ENCODE data around the gene GALNT6. TPM values are rescaled to one million over a fixed set of nuclear protein-coding genes. Genes with fewer than 3 reads are reported as not detected.

Gene GALNT6
- total and polyA plus RNA-seq, 2 experiments from 2014 or later: 4.3 to 5.4 TPM

DNA sequence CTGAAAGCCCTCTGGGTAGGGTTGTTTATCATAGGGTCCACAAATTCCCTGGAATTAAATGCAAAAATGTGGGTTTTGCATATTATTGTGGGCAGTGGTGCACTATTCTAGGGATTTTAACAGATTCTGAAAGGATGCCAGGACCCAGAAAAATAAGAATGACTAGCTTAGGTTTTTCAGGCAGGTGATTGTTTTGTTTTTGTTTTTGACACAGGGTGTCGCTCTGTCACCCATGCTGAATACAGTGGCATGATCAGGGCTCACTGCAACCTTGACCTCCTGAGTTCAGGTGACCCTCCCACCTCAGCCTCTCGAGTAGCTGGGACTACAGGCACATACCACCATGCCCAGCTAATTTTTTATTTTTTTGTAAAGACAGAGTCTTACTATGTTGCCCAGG, 19.2 kb downstream of the GALNT6 start:
- peak overlapping the region; percentile 82 for H3K27ac ChIP-seq
- no peaks in the 10 kb centered on the region for H3K36me3 ChIP-seq
- H3K4me1 ChIP-seq (ENCODE audit: low read depth): peaks cover 8% of the 10 kb centered on the region
- no peaks in the 10 kb centered on the region for H3K27me3 ChIP-seq
- no peak for DNase-seq (ENCODE audit: low read depth in 1 of 2, low spot score in 1 of 2)
- no peak overlapping the region for H3K4me3 ChIP-seq
- TF ChIP-seq, protein P1, sequence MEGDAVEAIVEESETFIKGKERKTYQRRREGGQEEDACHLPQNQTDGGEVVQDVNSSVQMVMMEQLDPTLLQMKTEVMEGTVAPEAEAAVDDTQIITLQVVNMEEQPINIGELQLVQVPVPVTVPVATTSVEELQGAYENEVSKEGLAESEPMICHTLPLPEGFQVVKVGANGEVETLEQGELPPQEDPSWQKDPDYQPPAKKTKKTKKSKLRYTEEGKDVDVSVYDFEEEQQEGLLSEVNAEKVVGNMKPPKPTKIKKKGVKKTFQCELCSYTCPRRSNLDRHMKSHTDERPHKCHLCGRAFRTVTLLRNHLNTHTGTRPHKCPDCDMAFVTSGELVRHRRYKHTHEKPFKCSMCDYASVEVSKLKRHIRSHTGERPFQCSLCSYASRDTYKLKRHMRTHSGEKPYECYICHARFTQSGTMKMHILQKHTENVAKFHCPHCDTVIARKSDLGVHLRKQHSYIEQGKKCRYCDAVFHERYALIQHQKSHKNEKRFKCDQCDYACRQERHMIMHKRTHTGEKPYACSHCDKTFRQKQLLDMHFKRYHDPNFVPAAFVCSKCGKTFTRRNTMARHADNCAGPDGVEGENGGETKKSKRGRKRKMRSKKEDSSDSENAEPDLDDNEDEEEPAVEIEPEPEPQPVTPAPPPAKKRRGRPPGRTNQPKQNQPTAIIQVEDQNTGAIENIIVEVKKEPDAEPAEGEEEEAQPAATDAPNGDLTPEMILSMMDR (IDR thresholded peaks at IDR 0.05; ENCODE audit: low read depth, low read length): no peak
- no peaks in the 10 kb centered on the region for H3K9me3 ChIP-seq (ENCODE audit: low read depth)

- Histone ChIP-seq H3K36me3 (no peaks in the 10 kb centered on the region), H3K27ac (peak overlapping the region; percentile 82), H3K27me3 (no peaks in the 10 kb centered on the region), H3K4me1 (ENCODE audit: low read depth) (peaks cover 8% of the 10 kb centered on the region), H3K9me3 (ENCODE audit: low read depth) (no peaks in the 10 kb centered on the region), H3K4me3 (no peak overlapping the region)
- TF ChIP-seq, protein P1 (IDR thresholded peaks at IDR 0.05; ENCODE audit: low read depth, low read length): no peak
- DNase-seq (ENCODE audit: low read depth in 1 of 2, low spot score in 1 of 2): peak; percentile 36 to 96
Measured at GRCh38 chr12:51371295-51371953, 19.8 kb downstream of the GALNT6 start.

GRCh38 chr12:51370667-51371066, 20.5 kb downstream of the GALNT6 start:
- no peak for DNase-seq (ENCODE audit: low read depth in 1 of 2, low spot score in 1 of 2)
- H3K4me1 ChIP-seq (ENCODE audit: low read depth): peaks cover 8% of the 10 kb centered on the region
- H3K27ac ChIP-seq: no peak overlapping the region

DNA sequence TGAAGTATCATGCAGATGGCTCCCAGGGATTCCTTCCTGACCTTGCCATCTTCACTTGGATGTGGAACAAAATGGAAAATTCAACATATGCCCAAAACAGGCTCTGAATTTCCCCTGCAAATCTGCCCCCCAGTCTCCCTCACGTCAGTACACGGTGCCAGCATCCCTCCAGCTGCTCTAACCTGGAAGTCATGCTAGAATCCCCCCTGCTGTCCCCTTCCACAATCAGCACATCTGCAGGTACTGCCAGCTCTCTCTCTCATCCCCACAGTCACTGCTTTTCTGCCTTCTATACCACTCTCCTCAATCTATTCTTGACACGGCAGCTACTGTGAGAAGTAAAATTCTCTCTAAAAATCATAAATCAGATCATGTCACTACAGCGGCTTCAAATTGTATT, 21.6 kb downstream of the GALNT6 start:
- Histone ChIP-seq H3K9me3 (ENCODE audit: low read depth) (no peaks in the 10 kb centered on the region), H3K4me3 (no peak overlapping the region), H3K36me3 (no peaks in the 10 kb centered on the region), H3K27ac (no peak overlapping the region), H3K4me1 (ENCODE audit: low read depth) (peaks cover 8% of the 10 kb centered on the region), H3K27me3 (no peaks in the 10 kb centered on the region)
- TF ChIP-seq, protein P1 (IDR thresholded peaks at IDR 0.05; ENCODE audit: low read depth, low read length): no peak
- no peak for DNase-seq (ENCODE audit: low read depth in 1 of 2, low spot score in 1 of 2)

More at GRCh38 chr12:51370667-51371066, 20.5 kb downstream of the GALNT6 start:
- TF ChIP-seq, protein P1 (IDR thresholded peaks at IDR 0.05; ENCODE audit: low read depth, low read length): no peak
- Histone ChIP-seq H3K27me3 (no peaks in the 10 kb centered on the region), H3K36me3 (no peaks in the 10 kb centered on the region), H3K9me3 (ENCODE audit: low read depth) (no peaks in the 10 kb centered on the region), H3K4me3 (no peak overlapping the region)

GRCh38 chr12:51368640-51369517, 22.3 kb downstream of the GALNT6 start:
- Histone ChIP-seq H3K4me1 (ENCODE audit: low read depth) (peaks cover 8% of the 10 kb centered on the region), H3K36me3 (no peaks in the 10 kb centered on the region), H3K9me3 (ENCODE audit: low read depth) (no peaks in the 10 kb centered on the region), H3K27ac (no peak overlapping the region), H3K4me3 (no peak overlapping the region), H3K27me3 (no peaks in the 10 kb centered on the region)
- DNase-seq (ENCODE audit: low read depth in 1 of 2, low spot score in 1 of 2): peak in 1 of 2 donors; percentile 90
- TF ChIP-seq, protein P1 (IDR thresholded peaks at IDR 0.05; ENCODE audit: low read depth, low read length): no peak
